Activated CD4-positive, alpha-beta T cell treated with anti-CD3 and anti-CD28 coated beads for 4 hours (primary cell): ENCODE measurements around the gene RAMP3.
"Not testable (repeated sequence)": the region's sequence is repeated elsewhere in the genome, so short reads cannot be mapped to it uniquely, and the experiment has no call there.

Experiments used
- DNase-seq, 2 donors: peaks; one replicate each; pipeline ENCODE4 v3.0.0-alpha.2; 2020

RAMP3 gene

DNA sequence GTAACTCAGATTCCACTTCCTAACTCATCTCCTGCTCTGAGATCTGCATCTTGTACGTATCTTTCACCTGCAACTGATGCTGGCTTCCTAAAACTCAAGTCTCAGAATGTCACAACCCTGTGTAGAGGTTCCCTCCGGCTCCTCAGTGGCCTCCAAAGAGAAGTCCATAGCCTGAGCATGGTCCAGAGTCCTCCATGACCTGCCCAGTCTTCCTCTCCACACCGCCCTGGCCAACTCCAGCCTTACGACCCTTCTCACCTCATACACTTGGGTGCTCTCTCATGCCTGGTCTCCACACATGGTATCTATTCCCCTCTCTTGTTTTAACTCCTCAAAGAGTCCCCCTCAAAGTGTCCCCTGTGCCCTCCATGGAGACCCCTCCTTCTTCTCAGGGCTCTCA is 41.9 kb downstream of the RAMP3 start:
- DNase-seq = no peak

- no peak for DNase-seq
Measured at GRCh38 chr7:45202625-45203024, 45.0 kb downstream of the RAMP3 start.

GRCh38 chr7:45203036-45203435 is 45.4 kb downstream of the RAMP3 start:
- DNase-seq = no peak

- no peak for DNase-seq
Measured at GRCh38 chr7:45203459-45203858, 45.9 kb downstream of the RAMP3 start.

GRCh38 chr7:45203936-45204445 is 46.4 kb downstream of the RAMP3 start:
- no peak for DNase-seq

DNA sequence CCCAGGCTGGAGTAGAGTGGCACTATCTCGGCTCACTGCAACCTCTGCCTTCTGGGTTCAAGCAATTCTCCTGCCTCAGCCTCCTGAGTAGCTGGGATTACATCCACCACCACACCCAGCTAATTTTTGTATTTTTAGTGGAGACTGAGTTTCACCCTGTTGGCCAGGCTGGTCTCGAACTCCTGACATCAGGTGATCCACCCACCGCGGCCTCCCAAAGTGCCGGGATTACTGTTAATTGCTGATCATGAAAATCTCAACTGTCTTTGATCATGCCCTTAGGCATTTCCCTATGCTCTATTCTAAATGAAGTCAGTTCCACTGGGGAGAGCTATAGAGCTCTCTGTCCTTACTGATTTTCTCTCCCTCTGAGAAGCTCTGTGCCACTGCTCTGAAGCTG is 48.7 kb downstream of the RAMP3 start:
- DNase-seq = not testable (repeated sequence)

- not testable (repeated sequence) for DNase-seq
Measured at GRCh38 chr7:45209909-45210308, 52.3 kb downstream of the RAMP3 start.

GRCh38 chr7:45211066-45211465 is 53.5 kb downstream of the RAMP3 start:
- DNase-seq = no peak

DNA sequence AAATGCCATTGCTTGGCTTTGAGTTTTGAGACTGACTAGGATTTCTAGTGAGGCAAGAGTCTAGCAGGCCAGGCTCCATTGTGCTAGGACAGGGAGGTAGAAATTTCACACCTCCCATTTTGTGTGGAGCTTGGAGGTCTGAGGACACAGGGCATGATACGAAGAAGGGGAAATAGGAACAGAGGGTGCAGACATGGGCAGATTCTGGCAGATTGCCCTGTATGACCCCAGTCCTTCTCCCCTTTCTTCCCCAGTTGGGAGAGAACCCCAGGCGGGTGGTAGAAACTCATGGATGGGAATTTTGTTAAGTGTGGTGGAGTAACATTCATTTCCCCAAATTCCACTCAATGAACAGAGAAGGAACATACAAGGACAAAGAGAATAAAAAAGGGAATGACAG is 54.4 kb downstream of the RAMP3 start:
- DNase-seq = no peak

- no peak for DNase-seq
Measured at GRCh38 chr7:45212606-45213005, 55.0 kb downstream of the RAMP3 start.

GRCh38 chr7:45215601-45216062 is 58.0 kb downstream of the RAMP3 start:
- no peak for DNase-seq

GRCh38 chr7:45216181-45216580 is 58.6 kb downstream of the RAMP3 start:
- no peak for DNase-seq

DNA sequence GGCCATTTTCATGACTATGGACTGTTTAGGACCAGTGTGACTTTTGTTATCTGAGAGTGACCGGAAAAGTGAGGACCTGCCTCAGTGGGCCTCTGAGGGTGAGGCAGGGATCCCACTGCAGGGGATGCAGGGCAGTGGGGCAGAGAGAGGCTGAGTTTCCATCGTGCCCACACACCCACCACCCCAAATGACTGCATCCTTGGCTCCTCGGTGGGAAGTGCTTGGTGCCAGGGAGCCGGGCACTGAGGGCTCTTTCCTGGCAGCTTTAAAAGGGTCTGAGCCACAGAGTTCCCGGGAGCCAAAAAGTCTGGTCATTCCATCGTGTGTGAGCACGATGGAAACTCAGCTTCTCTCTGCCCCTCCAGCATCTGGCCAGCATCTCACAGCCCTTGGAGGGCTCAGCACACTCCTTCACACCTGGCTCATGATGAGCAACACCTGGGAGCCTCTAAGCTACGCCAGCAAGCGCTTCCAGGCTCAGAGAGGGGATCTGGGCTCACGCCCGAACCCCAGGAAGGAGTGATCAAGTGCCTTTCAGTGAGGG is 59.1 kb downstream of the RAMP3 start:
- no peak for DNase-seq

- no peak for DNase-seq
Measured at GRCh38 chr7:45217358-45217757, 59.8 kb downstream of the RAMP3 start.

GRCh38 chr7:45219130-45219529 is 61.5 kb downstream of the RAMP3 start:
- no peak for DNase-seq

DNA sequence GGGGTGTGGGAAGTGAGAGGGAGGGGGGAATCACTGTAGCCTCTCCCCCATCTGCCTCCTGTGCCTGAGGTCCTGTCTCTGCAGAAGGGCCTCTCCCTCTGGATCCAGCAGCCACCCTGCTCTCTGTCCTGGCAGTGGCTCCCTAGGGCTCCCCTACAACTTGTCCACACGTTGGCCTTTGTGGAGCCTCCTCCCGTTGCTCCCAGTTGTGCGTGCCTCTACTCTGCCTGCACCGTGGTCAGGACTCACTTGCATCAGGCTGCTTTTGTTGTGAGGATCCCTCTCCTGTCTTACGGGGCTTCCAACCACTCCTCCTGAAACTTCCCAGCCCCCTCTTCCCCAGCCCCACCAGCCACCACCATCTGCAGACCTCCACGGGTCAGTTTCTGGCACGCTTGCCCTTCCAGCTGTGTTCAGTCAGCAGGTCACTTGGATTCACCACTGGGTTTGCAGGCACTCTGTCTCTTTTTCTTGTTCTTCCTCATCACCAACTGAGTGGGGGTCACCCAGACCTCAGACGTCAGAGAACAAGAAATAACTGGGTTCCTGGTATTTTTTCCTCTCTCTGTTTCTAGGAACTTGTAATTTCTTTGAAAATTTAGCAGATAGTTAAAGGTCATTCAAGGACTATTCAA is 62.3 kb downstream of the RAMP3 start:
- no peak for DNase-seq

DNA sequence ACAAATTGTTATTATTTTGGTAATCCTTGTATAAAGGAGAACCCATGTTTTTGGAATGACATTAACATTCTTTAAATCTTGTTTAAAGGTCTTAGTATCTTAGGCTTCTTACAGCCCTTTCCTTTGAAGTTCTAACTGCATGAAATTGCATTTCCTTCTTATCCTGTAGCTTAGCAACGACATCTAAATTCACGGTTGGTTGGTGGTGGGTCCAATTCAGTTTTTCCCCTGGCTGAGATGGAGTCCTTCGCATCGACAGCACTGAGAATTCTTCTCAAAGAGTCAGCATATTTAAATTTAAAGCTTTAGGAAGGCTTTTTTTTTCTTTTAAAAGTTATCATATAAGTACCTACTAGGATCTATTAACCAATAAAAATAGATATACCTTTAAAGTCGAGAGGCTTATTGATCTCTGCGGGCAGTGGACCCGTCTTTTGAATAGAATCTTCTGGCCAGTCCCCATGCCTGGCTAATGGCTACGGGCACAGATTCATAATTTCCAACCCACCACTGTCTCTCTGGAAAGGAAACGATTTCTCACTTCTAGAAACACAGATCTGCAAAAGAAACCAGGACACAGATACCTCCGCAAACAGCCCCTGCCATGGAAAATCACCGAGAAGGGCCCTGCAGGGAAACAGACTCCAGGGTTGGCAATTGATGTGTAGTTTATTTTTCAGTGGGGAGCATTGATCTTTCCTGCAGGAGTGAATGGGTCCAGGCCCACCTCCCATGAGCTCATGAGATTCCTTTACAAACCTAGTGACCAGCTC is 63.4 kb downstream of the RAMP3 start:
- no peak for DNase-seq

- DNase-seq = no peak
Measured at GRCh38 chr7:45221896-45222604, 64.5 kb downstream of the RAMP3 start.

DNA sequence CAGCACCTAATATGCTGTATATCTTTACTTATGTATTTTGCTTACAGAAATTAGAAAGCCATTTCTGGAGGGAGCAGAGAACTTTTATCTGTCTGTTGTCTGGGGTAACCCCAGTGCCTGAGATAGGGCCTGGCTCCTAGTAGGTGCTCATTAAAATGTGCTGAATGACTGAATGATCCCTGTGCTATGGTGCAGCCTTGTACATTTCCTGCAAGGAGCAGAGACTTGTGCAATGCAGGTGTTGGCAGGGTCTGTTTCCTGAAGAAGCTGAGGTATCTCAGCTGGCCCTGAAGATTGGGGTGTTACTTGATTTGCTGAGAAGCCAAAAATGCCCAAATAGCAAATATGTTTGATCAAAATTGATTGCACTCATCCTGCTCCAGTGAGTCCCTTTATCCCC is 65.5 kb downstream of the RAMP3 start:
- DNase-seq = no peak

GRCh38 chr7:45223728-45224630 is 66.4 kb downstream of the RAMP3 start:
- no peak for DNase-seq

DNA sequence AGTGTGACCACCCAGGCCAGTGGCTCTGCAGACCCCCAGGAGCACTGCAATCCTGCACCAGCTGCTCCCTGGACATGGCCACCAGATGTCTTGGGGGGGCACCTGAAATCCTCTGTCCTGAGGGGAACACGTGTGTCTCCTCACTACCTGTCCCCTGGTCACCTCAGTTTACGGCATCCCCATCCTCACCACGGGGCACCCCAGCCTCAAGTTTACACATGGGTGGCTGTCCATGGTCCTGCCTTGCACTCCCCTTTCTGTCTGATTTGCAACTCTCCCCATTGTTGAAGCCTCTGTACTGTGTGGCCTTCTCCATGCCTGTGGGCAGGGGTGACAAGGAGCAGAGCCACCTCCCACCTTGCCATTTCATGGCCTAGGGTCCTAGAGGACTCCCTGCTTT is 67.2 kb downstream of the RAMP3 start:
- DNase-seq = no peak

DNA sequence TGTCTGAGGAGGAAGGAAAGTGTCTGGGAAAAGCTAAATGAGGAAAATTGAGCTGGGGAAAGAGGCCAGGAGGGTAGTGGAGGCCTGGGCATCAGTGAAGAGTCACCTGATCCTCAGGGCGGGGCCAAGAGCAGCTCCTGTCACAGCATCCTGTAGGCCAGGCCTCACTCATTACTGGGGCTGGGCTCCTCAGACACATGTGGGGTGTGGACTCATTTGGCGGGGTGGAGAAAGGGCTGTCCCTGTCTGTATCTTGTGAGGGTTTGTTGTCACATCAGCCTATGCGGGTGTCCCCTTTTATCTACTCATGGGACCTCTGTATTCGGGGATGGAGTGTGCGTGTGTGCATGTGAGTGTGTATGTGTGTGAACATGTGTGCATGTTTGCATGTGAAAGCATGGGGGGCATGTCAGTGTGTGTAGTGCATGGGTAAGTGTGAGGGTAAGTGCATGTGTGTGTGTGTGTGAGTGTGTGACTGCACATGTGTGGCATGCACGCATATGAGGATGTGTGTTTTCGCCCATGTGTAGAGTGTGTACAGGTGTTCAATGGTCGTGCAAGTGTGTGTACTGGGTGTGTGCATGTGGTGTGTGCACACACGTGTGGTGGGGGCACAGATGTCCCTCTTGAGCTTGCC is 67.8 kb downstream of the RAMP3 start:
- no peak for DNase-seq
